HG02571 (cell line): ENCODE data around the gene IRAK4.
A peak's percentile ranks its signal among the peaks of the same experiment; 100 is the strongest.
"Not testable (repeated sequence)": the region's sequence is repeated elsewhere in the genome, so short reads cannot be mapped to it uniquely, and the experiment has no call there.

ENCODE experiments used
- ATAC-seq: cut with Tn5 transposase; IDR thresholded peaks from one replicate; pipeline ENCODE4 v1.9.1; 2021; ENCODE audit warnings: mild to moderate bottlenecking, moderate library complexity; ENCODE audit not compliant: unreplicated experiment

Gene IRAK4

DNA sequence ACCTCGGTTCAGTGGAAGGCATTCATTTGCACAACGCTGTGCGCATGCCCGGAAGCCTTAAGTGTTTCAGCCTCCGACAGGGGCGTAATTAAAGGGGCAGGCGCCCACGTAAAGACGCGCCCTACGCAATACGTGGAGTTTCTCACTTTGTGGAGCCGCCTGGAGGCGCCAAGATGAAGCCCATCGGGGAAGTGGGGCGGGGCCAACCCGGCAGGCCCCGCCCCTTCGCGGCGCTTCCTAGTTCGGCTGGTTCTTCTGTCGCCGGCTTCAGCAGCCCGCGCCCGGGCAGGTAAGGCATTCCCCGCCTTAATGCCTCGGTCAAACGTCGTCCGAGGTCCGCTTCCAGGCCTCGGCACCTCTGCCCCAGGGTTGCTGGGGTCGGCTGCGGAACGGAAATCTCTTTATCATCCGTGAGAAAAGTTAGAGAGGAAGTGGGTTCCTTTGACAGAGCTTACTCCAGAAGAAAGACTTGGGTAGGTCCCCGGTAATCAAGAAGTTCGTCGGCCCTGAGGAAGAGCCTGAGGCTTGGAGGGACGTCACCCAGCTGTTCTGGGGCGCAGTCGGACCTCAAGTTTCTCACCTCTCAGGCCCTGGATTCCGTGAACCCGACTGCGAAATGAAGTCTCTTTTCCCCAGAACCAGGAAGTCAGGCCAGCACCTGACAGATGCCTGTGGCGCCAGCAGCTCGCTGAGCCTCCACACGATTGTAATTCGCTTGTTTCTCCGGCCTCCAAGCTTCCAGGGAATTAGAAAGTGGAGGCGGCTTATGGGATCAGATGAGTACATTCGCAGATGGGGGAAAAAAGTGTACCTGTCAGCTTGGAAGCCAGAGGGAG is at the start of gene IRAK4, which contains the start of gene PUS7L:
Gene IRAK4, plus strand, starts transcription at position 224 of the 836 bp plus-strand sequence. CDS start 9,161 bp downstream, outside the sequence.
Gene PUS7L, minus strand, starts transcription at position 63 of the 836 bp plus-strand sequence. CDS start 3,545 bp downstream, outside the sequence.
- ATAC-seq: peak; percentile 98

DNA sequence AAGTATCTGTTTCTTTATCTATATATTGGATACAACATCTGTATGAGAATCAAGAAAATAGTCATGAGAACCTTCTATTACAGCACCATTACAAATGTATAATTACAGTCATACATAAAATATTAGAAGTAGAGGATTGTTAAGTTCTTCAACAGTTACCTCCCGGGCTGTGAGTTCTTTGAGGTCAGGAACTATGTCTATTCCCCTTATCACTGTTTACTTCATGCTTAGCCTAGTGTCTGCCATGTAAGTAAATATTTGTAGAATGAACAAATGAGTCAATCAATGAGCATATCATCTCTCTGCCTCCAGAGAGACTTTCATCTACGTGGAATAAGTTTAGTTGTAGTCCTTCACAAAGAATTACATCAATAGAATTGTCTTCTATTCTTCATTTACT is 47.4 kb upstream of the IRAK4 start:
- ATAC-seq: no peak

DNA sequence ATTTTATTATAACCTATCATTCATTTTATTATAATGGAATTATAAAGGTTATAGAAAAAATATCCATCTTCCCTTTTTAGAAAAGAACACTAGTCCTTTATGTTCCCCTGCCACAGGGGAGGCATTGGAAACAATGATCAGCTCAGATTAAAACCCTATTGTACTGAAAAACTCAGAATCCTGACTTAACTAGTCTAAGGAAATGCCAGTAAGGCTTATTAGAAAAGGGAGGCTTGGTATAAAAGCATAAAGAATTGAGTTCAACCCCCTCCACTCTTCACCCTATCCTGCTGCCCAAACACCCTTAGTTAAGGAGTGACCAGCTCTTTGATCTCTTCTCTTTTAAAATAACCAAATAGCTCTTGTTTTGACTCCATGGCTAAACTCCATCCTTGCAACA is 36.1 kb upstream of the IRAK4 start:
- ATAC-seq: no peak

DNA sequence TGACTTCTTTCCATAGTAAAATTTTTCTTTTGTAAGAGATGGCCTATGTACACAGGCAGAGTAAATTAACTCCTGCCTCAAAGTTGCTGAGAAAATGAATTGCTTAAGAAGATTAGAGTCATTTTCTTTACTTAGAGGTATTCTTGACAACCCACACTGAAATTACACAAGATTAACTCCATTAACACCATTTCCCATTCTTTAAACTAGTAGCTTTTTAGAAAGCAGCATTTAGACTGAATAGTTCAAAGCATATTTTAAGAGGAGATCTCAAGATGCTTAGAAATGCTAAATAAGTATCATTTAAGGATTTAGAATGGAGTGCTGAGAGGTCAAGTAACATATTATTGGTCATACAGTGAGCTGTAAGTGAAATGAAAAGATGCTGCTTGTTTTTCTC is 35.6 kb upstream of the IRAK4 start:
- no peak for ATAC-seq

DNA sequence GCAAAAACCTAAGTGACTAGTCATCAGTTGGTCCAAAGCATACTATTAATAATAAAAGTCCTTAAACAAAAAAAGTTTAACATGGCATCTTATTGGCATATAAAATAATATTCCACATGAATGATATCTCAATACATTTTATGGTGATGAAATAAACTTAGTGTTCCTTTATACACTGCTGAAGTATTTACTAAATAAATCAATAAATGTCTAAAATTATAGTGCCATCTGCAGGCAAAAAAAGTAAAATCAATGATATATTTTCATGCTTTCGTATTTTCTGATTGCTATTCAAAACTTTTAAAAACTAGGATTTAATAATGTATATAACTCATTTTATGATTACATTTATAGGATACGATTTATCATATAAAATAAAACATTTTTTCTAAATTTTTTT is 30.6 kb upstream of the IRAK4 start:
- no peak for ATAC-seq

- ATAC-seq: no peak
These were observed 30.1 kb upstream of the IRAK4 start for GRCh38 chr12:43728698-43729097.

DNA sequence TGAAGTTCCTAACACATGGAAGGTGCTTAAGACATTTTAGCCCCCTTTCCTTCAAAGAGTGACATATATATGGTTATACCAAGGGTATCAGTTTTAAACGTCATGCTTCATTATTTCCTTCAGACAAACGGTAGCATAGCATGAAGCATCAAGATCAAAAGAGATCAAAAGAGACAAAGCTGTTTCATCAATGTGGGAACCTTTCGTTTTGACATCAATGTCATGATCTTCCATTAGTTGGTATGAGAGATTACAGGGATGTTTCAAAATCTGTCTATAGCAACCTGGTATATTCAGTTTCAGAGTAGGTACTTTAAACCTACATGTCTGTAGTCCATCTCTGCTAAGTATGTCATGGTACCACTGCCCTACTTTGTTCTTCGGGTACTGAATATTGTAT is 28.5 kb upstream of the IRAK4 start:
- no peak for ATAC-seq

GRCh38 chr12:43733687-43734086 is 25.1 kb upstream of the IRAK4 start:
- ATAC-seq: no peak

DNA sequence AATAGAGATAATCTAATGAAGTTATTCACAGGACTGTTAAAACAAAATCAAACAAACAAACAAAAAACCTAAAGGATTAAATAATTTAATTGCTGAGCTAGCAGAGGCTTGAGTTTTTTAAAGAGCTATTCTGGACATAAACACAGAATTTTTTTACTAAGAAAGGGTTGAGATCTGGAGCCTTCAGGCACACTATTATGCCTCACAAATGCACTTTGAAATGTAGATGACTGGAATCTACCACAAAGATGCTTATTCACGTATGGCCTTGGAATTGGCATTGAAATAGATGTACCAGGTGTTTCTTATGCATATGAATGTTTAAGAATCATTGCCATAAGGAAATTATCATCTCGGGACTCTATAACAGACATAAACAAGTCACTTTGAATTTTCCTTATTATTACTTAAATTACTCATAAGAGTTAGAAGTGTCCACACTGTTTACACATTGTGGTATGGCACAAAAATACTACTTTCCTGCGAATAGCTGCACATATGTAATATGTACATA is 21.8 kb upstream of the IRAK4 start:
- no peak for ATAC-seq

DNA sequence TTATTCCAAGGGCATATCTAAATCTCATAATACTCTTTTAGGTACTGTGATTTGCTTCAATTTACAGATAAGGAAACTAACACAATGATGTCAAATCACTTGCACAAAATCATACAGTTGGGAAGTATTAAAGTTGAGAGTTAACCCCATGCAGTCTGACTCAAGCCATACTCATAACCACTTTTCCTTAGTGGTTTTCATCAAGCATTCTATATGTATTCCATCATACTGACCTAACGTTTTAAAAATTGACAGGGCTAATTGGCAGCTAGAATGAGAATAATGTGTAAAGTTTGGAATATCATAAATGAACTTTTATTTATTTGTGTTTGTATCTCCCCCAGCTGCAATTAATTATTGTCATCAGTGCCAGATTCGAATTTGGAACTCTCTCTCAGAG is 21.1 kb upstream of the IRAK4 start:
- no peak for ATAC-seq

- no peak for ATAC-seq
These were observed 18.1 kb upstream of the IRAK4 start for GRCh38 chr12:43740511-43741100.

- no peak for ATAC-seq
These were observed 16.6 kb upstream of the IRAK4 start for GRCh38 chr12:43742106-43742505.

DNA sequence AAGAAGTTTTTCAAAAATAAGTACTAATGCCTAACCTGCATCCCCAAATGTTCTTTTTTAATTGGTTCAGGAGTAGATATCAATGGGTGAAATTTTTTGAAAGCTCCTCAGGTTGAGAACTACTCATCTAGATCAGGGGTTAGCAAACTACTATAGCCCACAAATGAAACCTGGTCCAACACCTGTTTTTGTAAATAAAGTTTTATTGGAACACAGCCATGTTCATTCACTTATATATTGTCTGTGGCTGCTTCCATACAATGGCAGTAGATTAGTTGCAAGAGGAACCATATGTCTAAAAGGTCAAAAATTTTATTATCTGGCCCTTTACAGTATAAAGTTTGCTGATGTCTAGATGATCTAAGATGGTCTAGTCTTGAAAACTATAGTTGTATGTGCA is 13.9 kb upstream of the IRAK4 start:
- ATAC-seq: no peak

GRCh38 chr12:43749016-43749415 is 9.7 kb upstream of the IRAK4 start:
- no peak for ATAC-seq

GRCh38 chr12:43750814-43751213 is 7.9 kb upstream of the IRAK4 start:
- ATAC-seq: no peak

DNA sequence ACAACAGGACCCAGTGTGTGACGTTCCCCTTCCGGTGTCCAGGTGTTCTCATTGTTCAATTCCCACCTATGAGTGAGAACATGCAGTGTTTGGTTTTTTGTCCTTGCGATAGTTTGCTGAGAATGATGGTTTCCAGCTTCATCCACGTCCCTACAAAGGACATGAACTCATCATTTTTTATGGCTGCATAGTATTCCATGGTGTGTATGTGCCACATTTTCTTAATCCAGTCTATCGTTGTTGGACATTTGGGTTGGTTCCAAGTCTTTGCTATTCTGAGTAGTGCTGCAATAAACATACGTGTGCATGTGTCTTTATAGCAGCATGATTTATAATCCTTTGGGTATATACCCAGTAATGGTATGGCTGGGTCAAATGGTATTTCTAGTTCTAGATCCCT is 7.4 kb upstream of the IRAK4 start:
- ATAC-seq: not testable (repeated sequence)

- ATAC-seq: no peak
These were observed 4.7 kb upstream of the IRAK4 start for GRCh38 chr12:43754015-43754414.

DNA sequence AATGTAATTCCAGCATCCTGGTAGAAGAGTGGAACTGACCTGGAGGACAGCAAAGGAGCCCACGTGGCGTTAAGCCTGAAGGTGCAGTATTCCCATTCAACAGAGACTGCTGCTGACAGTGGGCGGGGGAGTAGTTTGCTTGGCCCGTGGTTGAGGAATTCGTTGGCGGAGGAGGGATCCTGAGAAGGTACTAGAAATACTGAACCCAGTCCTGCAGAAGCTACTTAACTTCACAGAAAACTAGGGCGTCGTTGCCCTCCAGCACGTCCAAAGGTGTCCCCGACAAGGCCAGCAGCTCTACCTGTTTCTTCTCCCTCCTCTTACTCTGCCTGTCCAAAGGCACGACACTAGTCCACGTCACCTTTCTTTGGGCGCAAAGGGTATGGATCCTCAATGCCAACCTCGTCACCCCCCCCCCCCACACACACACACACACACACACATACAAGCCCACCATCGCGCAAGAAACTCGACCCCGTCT is 464 bp upstream of the IRAK4 start:
- peak; percentile 9 for ATAC-seq

GRCh38 chr12:43760396-43760795 is 1.6 kb downstream of the IRAK4 start:
- ATAC-seq: no peak

DNA sequence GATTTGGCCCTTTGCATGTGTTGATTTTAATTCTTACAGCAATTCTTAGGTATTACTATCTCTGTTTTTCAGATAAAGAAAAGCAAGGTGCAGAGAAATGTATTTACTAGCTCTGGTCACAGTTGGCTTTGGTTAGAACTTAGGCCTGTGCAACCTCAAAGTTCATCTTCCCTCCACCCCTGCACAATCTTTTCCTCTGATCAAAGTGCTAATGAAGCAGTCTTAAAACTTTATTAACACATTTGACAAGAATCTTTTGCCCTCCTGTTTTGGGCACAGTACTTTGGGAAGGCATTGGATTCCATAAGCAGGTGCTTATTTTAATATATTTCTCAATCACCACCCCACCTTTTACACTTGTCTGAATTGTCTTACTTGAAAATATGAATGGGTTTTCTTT is 2.7 kb downstream of the IRAK4 start:
- ATAC-seq: no peak

- no peak for ATAC-seq
These were observed 3.8 kb downstream of the IRAK4 start for GRCh38 chr12:43762596-43762995.

DNA sequence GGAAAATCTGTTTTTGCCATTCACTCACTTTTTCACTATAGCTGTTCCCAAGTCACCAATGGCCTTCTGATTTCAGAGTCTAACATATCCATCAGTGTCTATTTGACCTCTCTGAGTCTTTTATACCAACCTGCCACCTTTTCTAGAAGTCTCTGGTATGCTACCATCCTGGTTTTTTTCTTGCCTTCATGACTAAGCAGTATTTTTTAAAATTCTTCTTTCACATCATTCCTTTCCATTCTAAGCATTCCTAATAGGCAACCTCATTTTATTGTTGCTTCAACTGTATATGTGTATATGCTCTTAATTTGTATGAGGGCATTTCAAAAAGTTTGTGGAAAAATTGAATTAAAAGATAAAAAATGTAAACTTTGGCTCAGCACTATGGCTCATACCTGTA is 5.0 kb downstream of the IRAK4 start:
- ATAC-seq: no peak
